H9 (cell line): Measurements from ENCODE around the gene TAGLN2. TPM values are rescaled to one million over a fixed set of nuclear protein-coding genes. Genes with fewer than 3 reads are reported as not detected.
A peak's percentile ranks its signal among the peaks of the same experiment; 100 is the strongest.

Experiments
- DNase-seq: peaks from one replicate; pipeline ENCODE4 v3.0.0-alpha.2; 2017
- H2AFZ ChIP-seq: one replicate; pipeline ENCODE4 v1.6.1; 2013; ENCODE audit warnings: mild to moderate bottlenecking, low read length, control low read depth, moderate library complexity
- H2AK5ac ChIP-seq: 2 replicates; pipeline ENCODE4 v1.6.1; 2013; ENCODE audit warnings: low read length, control low read depth, mixed read lengths; ENCODE audit not compliant: insufficient read length
- H2BK120ac ChIP-seq: one replicate; pipeline ENCODE4 v1.6.1; 2013; ENCODE audit warnings: low read depth, mild to moderate bottlenecking, low read length, control low read depth, inconsistent platforms; ENCODE audit not compliant: poor library complexity, severe bottlenecking
- H2BK12ac ChIP-seq: 2 replicates; pipeline ENCODE4 v1.6.1; 2013; ENCODE audit warnings: low read length, control low read depth, mixed read lengths, low read depth; ENCODE audit not compliant: insufficient read length
- H2BK15ac ChIP-seq: 2 replicates; pipeline ENCODE4 v1.6.1; 2013; ENCODE audit warnings: low read depth, low read length, control low read depth
- H2BK20ac ChIP-seq: one replicate; pipeline ENCODE4 v1.6.1; 2013; ENCODE audit warnings: low read depth, mild to moderate bottlenecking, low read length, control low read depth, inconsistent platforms; ENCODE audit not compliant: poor library complexity, severe bottlenecking
- H2BK5ac ChIP-seq: 2 replicates; pipeline ENCODE4 v1.6.1; 2013; ENCODE audit warnings: low read length, control low read depth, mixed read lengths; ENCODE audit not compliant: insufficient read length
- H3K14ac ChIP-seq: 2 replicates; pipeline ENCODE4 v1.6.1; 2013; ENCODE audit warnings: low read length, control low read depth; ENCODE audit not compliant: insufficient read depth
- H3K18ac ChIP-seq: 2 replicates; pipeline ENCODE4 v1.6.1; 2013; ENCODE audit warnings: low read depth, mild to moderate bottlenecking, mixed read lengths, low read length, control low read depth; ENCODE audit not compliant: insufficient read length
- H3K23ac ChIP-seq: 2 replicates; pipeline ENCODE4 v1.6.1; 2013; ENCODE audit warnings: low read length, control low read depth, mixed read lengths, low read depth; ENCODE audit not compliant: insufficient read length
- H3K23me2 ChIP-seq: 2 replicates; pipeline ENCODE4 v1.6.1; 2013; ENCODE audit warnings: low read depth, mild to moderate bottlenecking, mixed read lengths, low read length, control low read depth; ENCODE audit not compliant: insufficient read length, poor library complexity, severe bottlenecking
- H3K27ac ChIP-seq: 2 replicates; pipeline ENCODE4 v1.5.1; 2013; ENCODE audit warnings: low read length, control low read depth, mixed read lengths, low read depth; ENCODE audit not compliant: insufficient read length
- H3K27me3 ChIP-seq: 2 replicates; pipeline ENCODE4 v1.6.1; 2013; ENCODE audit warnings: low read length, control low read depth, inconsistent platforms; ENCODE audit not compliant: insufficient read depth
- H3K4ac ChIP-seq: 2 replicates; pipeline ENCODE4 v1.6.1; 2013; ENCODE audit warnings: low read depth, mild to moderate bottlenecking, control low read depth, inconsistent platforms, low read length, moderate library complexity
- H3K4me1 ChIP-seq: 2 replicates; pipeline ENCODE4 v1.6.1; 2013; ENCODE audit warnings: low read length, control low read depth, inconsistent platforms; ENCODE audit not compliant: insufficient read depth
- H3K4me2 ChIP-seq: 2 replicates; pipeline ENCODE4 v1.6.1; 2013; ENCODE audit warnings: low read length, control low read depth, mixed read lengths; ENCODE audit not compliant: insufficient read length, insufficient read depth
- H3K56ac ChIP-seq: 2 replicates; pipeline ENCODE4 v1.6.1; 2013; ENCODE audit warnings: low read depth, mild to moderate bottlenecking, mixed read lengths, low read length, control low read depth; ENCODE audit not compliant: insufficient read length
- H3K79me1 ChIP-seq: 2 replicates; pipeline ENCODE4 v1.6.1; 2013; ENCODE audit warnings: low read depth, mild to moderate bottlenecking, moderate library complexity, low read length, control low read depth, inconsistent platforms; ENCODE audit not compliant: insufficient read depth, poor library complexity, severe bottlenecking
- H3K79me2 ChIP-seq: 2 replicates; pipeline ENCODE4 v1.6.1; 2013; ENCODE audit warnings: low read length, control low read depth, inconsistent platforms; ENCODE audit not compliant: insufficient read depth
- H3K9ac ChIP-seq: 2 replicates; pipeline ENCODE4 v1.6.1; 2013; ENCODE audit warnings: low read length, control low read depth, mixed read lengths; ENCODE audit not compliant: insufficient read length; ENCODE audit errors: extremely low read depth
- H3K9me3 ChIP-seq: one replicate; pipeline ENCODE4 v1.6.1; 2013; ENCODE audit warnings: low read depth, low read length, inconsistent platforms; ENCODE audit not compliant: control insufficient read depth
- H3T11ph ChIP-seq: one replicate; pipeline ENCODE4 v1.6.1; 2013; ENCODE audit warnings: mild to moderate bottlenecking, low read length, control low read depth, inconsistent platforms
- H4K20me1 ChIP-seq: one replicate; pipeline ENCODE4 v1.6.1; 2013; ENCODE audit not compliant: control insufficient read depth, insufficient read length, insufficient read depth
- H4K5ac ChIP-seq: 2 replicates; pipeline ENCODE4 v1.6.1; 2013; ENCODE audit warnings: low read depth, mild to moderate bottlenecking, mixed read lengths, low read length, control low read depth; ENCODE audit not compliant: insufficient read length
- H4K8ac ChIP-seq: replicated peaks from 2 replicates; pipeline ENCODE4 v1.6.1; 2013; ENCODE audit warnings: low read length, control low read depth, mixed read lengths, low read depth; ENCODE audit not compliant: insufficient read length
- H4K91ac ChIP-seq: 2 replicates; pipeline ENCODE4 v1.6.1; 2013; ENCODE audit warnings: low read depth, mild to moderate bottlenecking, moderate library complexity, mixed read lengths, low read length, control low read depth; ENCODE audit not compliant: insufficient read length
- H3K27ac Mint-ChIP-seq, 3 experiments: 2 replicates in 2 of 3; 3 replicates in 1 of 3; pipeline ENCODE4 v1.8.0; 2020 to 2021; ENCODE audit warnings: mixed read lengths in 3 of 3, mild to moderate bottlenecking in 1 of 3, moderate library complexity in 1 of 3
- H3K27me3 Mint-ChIP-seq: 2 replicates; pipeline ENCODE4 v1.8.0; 2021; ENCODE audit warnings: low read depth, mild to moderate bottlenecking, moderate library complexity, mixed read lengths
- H3K36me3 Mint-ChIP-seq, 3 experiments: 2 replicates in 2 of 3; 3 replicates in 1 of 3; pipeline ENCODE4 v1.8.0; 2020 to 2021; ENCODE audit warnings: low read depth in 3 of 3, mixed read lengths in 3 of 3; ENCODE audit not compliant: insufficient read depth in 1 of 3
- H3K4me1 Mint-ChIP-seq, 2 experiments: 2 replicates each; pipeline ENCODE4 v1.8.0; 2020; ENCODE audit warnings: mixed read lengths in 2 of 2
- H3K4me3 Mint-ChIP-seq, 2 experiments: 2 replicates in 1 of 2; 3 replicates in 1 of 2; pipeline ENCODE4 v1.8.0; 2020 to 2021; ENCODE audit warnings: mild to moderate bottlenecking in 2 of 2, mixed read lengths in 2 of 2, moderate library complexity in 1 of 2
- H3K9me3 Mint-ChIP-seq, 2 experiments: 2 replicates in 1 of 2; 3 replicates in 1 of 2; pipeline ENCODE4 v1.8.0; 2020; ENCODE audit warnings: mild to moderate bottlenecking in 2 of 2, mixed read lengths in 2 of 2, moderate library complexity in 1 of 2
- WGBS: extraction: QIAGEN DNeasy Blood & Tissue Kit; methylation state at CpG from one replicate; pipeline ENCODE4 v1.1.7; 2013; ENCODE audit warnings: missing lambda C conversion rate, low lambda C conversion rate, mixed read lengths; ENCODE audit not compliant: insufficient read length; ENCODE audit errors: extremely low coverage; 5-methylcytosine and 5-hydroxymethylcytosine counted together
- total RNA-seq: library from RNA; stranded (reverse); gene quantifications from 2 replicates; pipeline ENCODE4 v1.2.1, GENCODE V29; 2021
- TF ChIP-seq, protein P1 (sequence below): fragments of 200-600 bp; sonication (generic); conservative IDR thresholded peaks from 3 replicates; pipeline ENCODE4 v1.8.0; 2021; ENCODE audit warnings: antibody characterized with exemption, mild to moderate bottlenecking

The TAGLN2 gene
- total RNA-seq, 1 experiment from 2014 or later, result 76.7 TPM

DNA sequence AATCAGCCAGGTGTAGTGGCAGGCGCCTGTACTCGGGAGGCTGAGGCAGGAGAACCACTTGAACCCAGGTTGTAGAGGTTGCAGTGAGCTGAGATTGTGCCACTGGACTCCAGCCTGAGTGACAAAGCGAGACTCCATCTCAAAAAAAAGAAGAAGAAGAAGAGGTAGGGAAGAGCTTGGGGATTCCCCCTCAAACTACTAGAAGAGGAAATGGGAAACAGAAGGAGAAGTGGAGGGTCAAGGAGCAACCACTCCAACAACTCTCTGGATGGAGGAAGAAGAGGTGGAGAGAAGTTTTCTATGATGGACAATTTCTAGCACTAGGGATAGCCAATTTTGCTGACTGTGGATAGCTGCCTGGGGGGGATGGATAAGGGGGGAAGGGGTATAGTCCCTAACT is 43.6 kb upstream of the TAGLN2 start:
- WGBS, result no CpG with 5 or more reads among the region's 3 CpGs
- no peaks in the 10 kb centered on the region for H3K36me3 Mint-ChIP-seq

More for the DNA sequence above, 43.6 kb upstream of the TAGLN2 start:
- no peaks in the 10 kb centered on the region for H3K79me2 ChIP-seq
- no peaks in the 10 kb centered on the region for H3K79me1 ChIP-seq
- H4K91ac ChIP-seq, result no peak overlapping the region
- Mint-ChIP-seq H3K27me3 (peaks cover 4% of the 10 kb centered on the region), H3K4me3 (no peak overlapping the region), H3K9me3 (no peaks in the 10 kb centered on the region), H3K27ac (no peak overlapping the region), H3K4me1 (peaks cover 13 to 18% of the 10 kb centered on the region in 2 experiments)
- no peak overlapping the region for H3K9ac ChIP-seq
- no peaks in the 10 kb centered on the region for H3K9me3 ChIP-seq
- no peak overlapping the region for H3K4me2 ChIP-seq
- no peak overlapping the region for H2AK5ac ChIP-seq
- no peak overlapping the region for H2BK12ac ChIP-seq
- H3K18ac ChIP-seq, result no peak overlapping the region
- no peak overlapping the region for H2BK20ac ChIP-seq
- H3K23me2 ChIP-seq, result no peaks in the 10 kb centered on the region
- H2AFZ ChIP-seq, result no peak overlapping the region
- H3K4me1 ChIP-seq, result no peaks in the 10 kb centered on the region
- H2BK15ac ChIP-seq, result no peak overlapping the region
- no peak overlapping the region for H4K5ac ChIP-seq
- no peak overlapping the region for H3K56ac ChIP-seq
- H3T11ph ChIP-seq, result no peak overlapping the region
- peak; percentile 3 for DNase-seq
- no peak overlapping the region for H4K8ac ChIP-seq
- H3K27ac ChIP-seq, result no peak overlapping the region
- H3K23ac ChIP-seq, result no peak overlapping the region
- no peak overlapping the region for H2BK120ac ChIP-seq
- H2BK5ac ChIP-seq, result no peak overlapping the region
- no peaks in the 10 kb centered on the region for H3K27me3 ChIP-seq
- H3K14ac ChIP-seq, result no peak overlapping the region
- TF ChIP-seq, protein P1, sequence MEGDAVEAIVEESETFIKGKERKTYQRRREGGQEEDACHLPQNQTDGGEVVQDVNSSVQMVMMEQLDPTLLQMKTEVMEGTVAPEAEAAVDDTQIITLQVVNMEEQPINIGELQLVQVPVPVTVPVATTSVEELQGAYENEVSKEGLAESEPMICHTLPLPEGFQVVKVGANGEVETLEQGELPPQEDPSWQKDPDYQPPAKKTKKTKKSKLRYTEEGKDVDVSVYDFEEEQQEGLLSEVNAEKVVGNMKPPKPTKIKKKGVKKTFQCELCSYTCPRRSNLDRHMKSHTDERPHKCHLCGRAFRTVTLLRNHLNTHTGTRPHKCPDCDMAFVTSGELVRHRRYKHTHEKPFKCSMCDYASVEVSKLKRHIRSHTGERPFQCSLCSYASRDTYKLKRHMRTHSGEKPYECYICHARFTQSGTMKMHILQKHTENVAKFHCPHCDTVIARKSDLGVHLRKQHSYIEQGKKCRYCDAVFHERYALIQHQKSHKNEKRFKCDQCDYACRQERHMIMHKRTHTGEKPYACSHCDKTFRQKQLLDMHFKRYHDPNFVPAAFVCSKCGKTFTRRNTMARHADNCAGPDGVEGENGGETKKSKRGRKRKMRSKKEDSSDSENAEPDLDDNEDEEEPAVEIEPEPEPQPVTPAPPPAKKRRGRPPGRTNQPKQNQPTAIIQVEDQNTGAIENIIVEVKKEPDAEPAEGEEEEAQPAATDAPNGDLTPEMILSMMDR, result no peak
- H3K4ac ChIP-seq, result no peak overlapping the region
- no peaks in the 10 kb centered on the region for H4K20me1 ChIP-seq
